ENCODE data around the gene HYAL4. TPM values are rescaled to one million over a fixed set of nuclear protein-coding genes. Genes with fewer than 3 reads are reported as not detected.
"Not testable (repeated sequence)": the region's sequence is repeated elsewhere in the genome, so short reads cannot be mapped to it uniquely, and the experiment has no call there.

The HYAL4 gene, protein sequence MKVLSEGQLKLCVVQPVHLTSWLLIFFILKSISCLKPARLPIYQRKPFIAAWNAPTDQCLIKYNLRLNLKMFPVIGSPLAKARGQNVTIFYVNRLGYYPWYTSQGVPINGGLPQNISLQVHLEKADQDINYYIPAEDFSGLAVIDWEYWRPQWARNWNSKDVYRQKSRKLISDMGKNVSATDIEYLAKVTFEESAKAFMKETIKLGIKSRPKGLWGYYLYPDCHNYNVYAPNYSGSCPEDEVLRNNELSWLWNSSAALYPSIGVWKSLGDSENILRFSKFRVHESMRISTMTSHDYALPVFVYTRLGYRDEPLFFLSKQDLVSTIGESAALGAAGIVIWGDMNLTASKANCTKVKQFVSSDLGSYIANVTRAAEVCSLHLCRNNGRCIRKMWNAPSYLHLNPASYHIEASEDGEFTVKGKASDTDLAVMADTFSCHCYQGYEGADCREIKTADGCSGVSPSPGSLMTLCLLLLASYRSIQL
- not detected for polyA plus RNA-seq

DNA sequence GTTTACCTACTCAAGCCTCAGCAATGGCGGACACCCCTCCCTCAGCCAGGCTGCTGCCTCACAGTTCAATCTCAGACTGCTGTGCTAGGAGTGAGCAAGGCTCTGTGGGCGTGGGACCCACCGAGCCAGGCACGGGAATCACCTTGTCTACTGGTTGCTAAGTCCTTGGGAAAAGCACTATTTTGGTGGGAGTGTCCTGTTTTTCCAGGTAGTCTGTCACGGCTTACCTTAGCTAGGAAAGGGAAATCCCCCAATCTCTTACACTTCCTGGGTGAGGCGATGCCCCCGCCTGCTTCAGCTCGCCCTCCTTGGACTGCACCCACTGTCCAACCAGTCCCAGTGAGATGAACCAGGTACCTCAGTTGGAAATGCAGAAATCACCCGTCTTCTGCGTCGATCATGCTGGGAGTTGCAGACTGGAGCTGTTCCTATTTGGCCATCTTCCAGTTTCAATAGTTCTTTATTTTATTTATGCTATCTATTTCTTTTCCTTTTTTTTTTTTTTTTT is at the start of gene HYAL4:
TSS of gene HYAL4 (plus strand) at position 458 of the 508 bp plus-strand sequence. CDS start 23,105 bp downstream, outside the sequence.
- 79 to 89% (median 86%) methylated on average over 11 of the region's 11 CpGs for WGBS, 3 donors
- H3K27ac ChIP-seq (ENCODE audit: low read depth, low read length): no peak within 1 kb of the TSS

DNA sequence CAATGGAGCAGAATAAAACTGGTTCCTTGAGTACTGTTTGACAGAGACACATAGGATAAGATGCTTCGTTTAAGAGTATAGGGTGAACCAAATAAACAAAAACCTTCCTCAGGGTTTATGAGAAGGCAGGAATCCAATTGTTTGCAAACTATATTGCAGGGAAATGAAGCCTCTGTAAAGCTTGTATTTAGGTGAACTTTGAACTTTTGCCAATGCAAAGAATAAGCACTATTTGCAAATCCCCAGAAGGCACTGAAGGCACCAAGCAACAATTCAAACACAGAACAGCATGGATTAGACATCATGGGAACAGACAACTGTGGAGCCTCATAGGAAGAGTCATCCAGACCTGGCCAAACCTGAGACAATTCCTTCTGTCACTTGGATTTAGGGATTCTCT is 49.1 kb upstream of the HYAL4 start:
- no peak overlapping the region for H3K27ac ChIP-seq (ENCODE audit: low read depth, low read length)
- 58 to 83% (median 79%) methylated on average over 1 of the region's 1 CpG for WGBS, 3 donors

DNA sequence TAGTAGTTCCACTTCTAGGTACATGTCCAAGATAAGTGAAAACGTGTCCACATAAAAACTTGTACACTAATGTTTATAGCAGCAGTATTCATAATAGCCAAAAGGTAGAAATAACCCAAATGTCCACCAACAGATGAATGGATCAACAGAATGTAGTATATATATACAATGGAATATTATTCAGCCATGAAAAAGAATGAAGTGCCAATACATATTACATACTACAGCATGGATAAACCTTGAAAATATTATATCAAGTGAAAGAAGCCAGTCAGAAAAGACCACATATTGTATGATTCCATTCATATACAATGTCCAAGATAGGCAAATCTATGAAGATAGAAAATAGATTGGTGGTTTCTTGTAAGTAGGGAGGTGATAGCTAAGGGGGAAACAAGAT is 48.4 kb upstream of the HYAL4 start:
- no peak overlapping the region for H3K27ac ChIP-seq (ENCODE audit: low read depth, low read length)
- 71 to 89% (median 76%) methylated on average over 1 of the region's 1 CpG for WGBS, 3 donors

DNA sequence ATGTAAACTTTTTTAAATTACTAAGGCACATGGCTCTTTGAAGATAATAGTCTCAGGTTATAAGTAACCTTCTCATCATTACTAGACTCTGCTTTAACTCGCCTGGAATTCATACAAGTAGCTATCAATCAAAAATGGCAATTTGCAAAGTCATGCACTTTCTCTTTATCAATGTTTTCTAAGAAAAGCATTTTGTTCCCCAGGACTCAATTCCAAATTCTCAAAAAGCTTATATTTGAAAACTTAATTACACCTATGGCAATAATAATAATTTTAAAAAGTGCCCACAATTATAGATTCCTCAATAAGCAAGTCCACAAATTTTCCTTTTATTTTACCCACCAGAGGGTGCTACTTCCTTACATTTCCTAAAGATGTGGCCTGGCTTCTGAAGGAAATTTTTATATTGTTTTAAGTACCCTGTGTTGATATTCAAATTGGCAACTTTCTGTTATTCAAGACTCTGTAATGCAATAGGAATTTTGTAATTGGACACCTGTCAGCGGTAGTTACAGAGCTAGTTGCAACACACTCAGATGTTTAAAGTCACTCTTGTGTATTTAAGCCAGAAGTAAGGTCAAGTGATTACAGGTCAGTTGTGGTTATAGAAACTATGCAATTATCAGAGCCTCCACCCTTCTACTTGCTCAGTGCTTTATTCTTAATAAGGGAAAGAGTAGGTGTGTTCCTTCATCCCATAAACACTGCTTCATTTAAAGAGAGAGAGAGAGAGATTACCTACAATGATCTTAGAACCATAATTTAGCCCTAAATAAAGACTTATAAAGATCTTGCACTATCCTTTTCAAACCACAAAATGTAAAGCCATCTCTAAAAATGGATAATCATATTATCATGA is 47.1 kb upstream of the HYAL4 start:
- WGBS, 3 donors: 24 to 48% (median 45%) methylated on average over 2 of the region's 2 CpGs
- no peak overlapping the region for H3K27ac ChIP-seq (ENCODE audit: low read depth, low read length)

DNA sequence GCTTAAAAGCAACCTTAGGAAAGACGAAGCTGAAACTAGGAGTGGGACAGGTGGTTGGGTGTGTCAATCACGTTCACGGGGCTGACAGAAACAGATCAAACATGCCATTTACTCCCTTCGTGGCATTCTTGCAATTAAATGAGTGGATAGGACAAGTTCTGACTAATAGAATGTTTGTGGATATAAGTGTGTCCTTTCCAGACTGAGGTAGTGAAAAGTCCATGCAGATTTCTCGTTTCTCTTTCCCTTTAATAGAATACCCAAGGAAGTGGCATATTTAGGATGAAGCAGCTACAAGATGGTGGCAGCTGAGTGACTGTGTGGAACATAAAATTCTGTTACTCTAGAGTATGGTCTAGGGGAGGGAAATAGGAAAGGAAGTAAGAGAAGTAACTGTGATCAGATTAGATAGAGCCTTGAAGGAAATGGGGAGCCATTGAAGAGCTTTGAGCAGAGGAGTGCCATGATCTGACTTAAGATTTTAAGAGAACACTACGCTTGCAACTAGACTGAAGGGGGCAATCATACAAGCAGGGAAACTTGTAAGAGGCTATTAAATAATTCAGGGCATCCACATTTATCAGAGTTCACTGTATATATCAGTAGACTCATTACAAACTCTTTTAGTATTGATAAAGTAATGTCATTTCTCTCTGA is 46.3 kb upstream of the HYAL4 start:
- no peak overlapping the region for H3K27ac ChIP-seq (ENCODE audit: low read depth, low read length)
- 63 to 80% (median 63%) methylated on average over 6 of the region's 6 CpGs for WGBS, 3 donors

DNA sequence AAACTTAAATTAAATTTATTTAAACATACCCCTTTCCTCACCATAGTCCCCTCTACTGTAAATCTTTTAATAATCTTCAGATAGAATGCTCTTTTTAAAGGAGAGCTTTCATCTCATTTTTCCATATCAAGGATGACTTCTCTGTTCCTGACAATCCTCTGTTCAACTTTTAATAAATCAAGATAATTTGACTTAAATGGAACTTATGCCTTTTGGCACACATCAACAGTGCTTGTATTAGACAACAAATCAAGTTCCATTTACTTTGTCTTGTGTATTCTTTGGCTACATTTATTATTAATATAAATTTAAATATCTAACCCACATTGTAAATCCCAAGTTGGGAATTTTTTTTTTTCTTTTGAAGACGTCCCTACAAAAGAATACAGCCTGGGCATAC is 42.7 kb upstream of the HYAL4 start:
- H3K27ac ChIP-seq (ENCODE audit: low read depth, low read length): no peak overlapping the region
- WGBS, 3 donors: 39 to 75% (median 61%) methylated on average over 1 of the region's 1 CpG

DNA sequence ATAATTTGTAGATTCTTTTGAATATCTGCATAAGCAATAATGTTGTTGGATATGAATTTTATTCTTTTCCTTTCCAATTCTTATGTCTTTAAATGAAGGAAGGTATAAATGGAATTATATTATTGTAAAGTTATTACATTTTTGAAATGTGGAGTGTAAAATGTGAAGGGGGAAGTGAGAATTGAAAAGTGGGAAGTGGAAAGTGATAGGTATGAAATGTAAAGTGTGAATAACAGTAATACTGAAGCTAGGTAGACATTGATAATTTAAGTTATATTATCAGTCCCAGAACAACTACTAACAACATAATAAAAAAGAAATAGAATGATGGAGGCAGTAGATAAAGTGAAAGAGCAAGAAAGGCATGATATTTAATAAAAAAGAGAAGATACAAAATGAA is 39.7 kb upstream of the HYAL4 start:
- no peak overlapping the region for H3K27ac ChIP-seq (ENCODE audit: low read depth, low read length)

DNA sequence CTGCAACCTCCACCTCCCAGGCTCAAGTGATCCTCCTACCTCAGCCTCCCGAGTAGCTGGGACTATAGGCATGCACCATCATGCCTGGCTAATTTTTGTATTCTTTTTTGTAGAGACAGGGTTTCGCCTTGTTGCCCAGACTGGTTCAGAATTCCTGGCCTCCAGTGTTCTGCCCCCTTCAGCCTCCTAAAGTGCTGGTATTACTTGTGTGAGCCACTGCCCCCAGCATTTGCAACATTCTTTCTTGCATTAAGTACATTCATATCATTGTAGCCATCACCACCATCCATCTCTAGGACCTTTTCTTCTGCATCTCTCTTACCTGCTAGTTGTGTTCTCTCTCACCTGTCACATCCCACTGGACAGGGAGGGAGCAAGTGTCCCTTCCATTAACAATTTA is 35.5 kb upstream of the HYAL4 start:
- 95 to 100% (median 100%) methylated on average over 2 of the region's 2 CpGs for WGBS, 3 donors
- no peak overlapping the region for H3K27ac ChIP-seq (ENCODE audit: low read depth, low read length)

DNA sequence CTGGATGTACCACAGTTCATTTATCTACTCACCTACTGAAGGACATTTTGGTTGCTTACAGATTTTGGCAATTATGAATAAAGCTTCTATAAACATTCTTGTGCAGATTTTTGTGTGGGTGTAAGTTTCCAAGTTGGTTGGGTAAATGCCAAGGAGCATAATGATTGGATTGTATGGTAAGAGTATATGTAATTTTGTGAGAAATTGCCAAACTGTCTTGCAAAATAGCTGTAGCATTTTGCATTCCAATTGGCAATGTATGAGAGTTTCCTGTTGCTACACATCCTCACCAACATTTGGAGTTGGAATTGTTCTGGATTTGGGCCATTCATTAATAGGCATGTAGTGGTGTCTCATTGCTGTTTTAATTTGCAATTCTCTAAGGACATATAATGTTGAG is 33.9 kb upstream of the HYAL4 start:
- H3K27ac ChIP-seq (ENCODE audit: low read depth, low read length): no peak overlapping the region

DNA sequence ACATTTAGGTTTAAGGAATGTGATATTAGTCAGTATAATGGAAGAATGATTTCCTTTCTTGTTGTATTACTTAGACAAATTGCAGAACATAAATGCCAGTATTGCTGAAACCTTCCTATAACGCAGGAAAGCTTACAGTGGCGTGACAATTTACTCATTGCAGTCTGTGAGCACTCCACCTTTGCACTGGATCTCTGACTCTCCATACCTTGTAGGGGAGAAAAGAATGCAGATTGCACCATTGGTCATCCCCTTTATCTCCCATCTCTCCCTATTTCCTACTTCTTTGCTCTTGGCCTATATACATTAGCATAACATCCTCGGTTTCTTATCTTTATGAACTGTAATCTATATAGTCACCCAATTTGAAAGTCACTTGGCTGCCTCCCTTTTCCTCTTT is 28.1 kb upstream of the HYAL4 start:
- 76 to 85% (median 84%) methylated on average over 3 of the region's 3 CpGs for WGBS, 3 donors
- no peak overlapping the region for H3K27ac ChIP-seq (ENCODE audit: low read depth, low read length)

DNA sequence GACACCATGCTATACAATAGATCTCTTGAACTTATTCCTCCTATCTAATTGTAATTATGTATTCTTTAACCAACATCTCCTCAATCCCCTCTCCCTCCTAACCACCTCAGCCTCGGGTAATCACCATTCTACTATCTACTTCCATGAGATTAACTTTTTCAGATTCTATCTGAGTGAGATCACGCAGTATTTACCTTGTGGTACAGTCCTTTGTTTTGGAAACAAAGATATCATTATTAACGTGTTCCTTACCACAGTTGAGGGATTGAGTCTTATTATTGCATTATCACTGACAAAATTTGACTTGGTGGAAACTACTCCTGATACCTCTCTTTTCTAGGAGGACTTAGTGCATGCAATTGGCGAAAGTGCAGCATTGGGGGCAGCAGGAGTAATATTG is 26.0 kb upstream of the HYAL4 start:
- WGBS, 3 donors: 50 to 71% (median 70%) methylated on average over 4 of the region's 4 CpGs
- no peak overlapping the region for H3K27ac ChIP-seq (ENCODE audit: low read depth, low read length)

DNA sequence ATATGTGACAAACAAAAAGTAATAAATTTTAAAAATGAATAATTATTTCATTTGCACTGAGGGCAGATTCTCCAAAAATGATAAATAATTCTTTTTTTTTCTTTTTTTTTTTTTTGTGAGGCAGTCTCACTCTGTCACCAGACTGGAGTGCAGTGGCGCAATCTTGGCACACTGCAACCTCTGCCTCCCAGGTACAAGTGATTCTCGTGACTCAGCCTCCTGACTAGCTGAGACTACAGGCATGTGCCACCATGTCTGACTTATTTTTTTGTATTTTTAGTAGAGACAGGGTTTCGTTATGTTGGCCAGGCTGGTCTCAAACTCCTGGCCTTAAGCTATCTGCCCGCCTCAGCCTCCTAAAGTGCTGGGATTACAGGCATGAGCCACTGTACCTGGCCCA is 25.2 kb upstream of the HYAL4 start:
- H3K27ac ChIP-seq (ENCODE audit: low read depth, low read length): not testable (repeated sequence)
- 89 to 95% (median 92%) methylated on average over 4 of the region's 4 CpGs for WGBS, 3 donors

DNA sequence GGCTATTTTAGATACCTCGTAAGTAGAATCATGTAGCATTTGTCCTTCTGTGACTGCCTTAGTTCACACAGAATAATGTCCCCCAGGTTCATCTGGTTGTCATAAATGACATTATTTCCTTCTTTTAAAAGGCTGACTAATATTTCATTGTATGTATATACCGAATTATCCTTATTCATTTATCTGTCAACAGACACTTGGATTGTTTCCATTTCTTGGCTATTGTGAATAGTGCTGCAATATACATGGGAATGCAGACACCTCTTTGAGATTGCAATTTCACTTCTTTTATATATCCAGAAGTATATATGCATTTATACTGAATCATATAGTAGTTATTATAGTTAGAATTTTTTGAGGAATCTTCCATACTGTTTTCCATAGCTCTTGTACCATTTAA is 24.1 kb upstream of the HYAL4 start:
- H3K27ac ChIP-seq (ENCODE audit: low read depth, low read length): no peak overlapping the region
- 82 to 88% (median 87%) methylated on average over 2 of the region's 2 CpGs for WGBS, 3 donors

DNA sequence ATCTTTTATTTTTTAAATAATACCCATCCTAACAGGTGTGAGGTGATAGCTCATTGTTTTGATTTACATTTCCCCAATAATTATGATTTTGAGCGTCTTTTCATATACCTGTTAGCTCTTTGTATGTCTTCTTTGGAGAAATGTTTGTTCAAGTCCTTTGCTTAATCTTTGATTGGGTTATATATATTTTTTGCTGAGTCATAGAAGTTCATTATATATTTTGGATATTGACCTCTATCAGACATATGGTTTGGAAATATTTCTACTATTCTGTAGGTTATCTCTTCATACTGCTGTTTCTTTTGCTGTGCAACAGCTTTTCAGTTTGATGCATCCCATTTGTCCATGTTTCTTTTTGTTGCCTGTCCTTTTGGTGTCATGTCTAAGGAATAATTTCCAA is 23.6 kb upstream of the HYAL4 start:
- no peak overlapping the region for H3K27ac ChIP-seq (ENCODE audit: low read depth, low read length)
- 92 to 95% (median 92%) methylated on average over 1 of the region's 1 CpG for WGBS, 3 donors

DNA sequence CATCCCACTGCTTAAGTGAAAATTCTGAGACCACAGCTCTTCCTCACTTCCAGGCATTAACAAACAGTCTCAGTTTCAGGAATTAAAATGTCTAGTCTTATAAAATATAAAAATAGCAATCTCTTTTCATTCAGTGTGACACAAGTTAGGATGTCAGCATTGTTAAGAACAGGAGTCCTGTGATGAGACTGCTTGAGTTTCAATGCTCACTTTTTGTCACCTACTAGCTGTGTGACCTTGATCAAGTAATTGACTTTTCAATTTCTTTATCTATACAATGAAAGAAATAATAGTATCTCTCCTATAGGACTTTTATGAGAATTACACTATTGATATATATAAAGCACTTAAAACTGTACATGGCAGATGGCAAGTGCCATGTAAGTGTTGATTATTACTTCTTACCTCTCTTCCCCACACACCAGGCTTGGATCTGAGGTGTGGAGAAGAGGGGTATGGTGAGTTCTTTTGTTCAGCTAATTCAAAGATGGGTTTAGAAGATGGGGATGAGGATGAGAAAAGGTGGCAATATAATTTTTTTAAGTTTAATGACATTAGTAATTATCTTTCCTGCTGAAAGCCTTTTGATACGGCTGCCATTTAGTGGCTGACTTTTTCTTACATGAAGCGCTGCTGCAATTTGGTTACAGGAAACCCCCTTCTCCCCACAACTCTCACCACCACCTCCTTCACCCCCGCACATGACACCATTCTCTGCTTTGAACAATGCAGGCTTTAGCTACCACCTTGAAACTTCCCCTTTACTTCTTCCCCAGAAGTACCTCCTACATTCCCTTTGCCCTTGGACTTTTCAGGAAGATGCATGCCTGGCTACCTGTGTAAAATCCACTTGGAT is 20.8 kb upstream of the HYAL4 start:
- 62 to 82% (median 75%) methylated on average over 3 of the region's 3 CpGs for WGBS, 3 donors
- no peak overlapping the region for H3K27ac ChIP-seq (ENCODE audit: low read depth, low read length)

DNA sequence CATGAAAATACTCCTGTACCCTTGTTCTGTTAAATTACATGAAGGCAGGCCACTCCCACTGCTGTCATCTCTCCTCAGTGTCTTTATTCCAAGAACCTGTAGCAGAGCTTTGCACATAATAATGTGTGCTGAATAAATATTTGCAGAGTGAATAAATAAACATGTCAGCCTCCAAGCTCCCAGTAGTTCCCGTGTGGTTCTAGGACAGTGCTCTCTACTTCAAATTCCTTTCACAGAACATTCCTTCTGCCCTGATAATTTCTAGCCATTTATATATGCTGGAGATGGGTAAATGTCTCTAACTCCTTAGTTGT is 20.3 kb upstream of the HYAL4 start:
- no peak overlapping the region for H3K27ac ChIP-seq (ENCODE audit: low read depth, low read length)
- WGBS, 3 donors: 13 to 39% (median 31%) methylated on average over 1 of the region's 1 CpG

DNA sequence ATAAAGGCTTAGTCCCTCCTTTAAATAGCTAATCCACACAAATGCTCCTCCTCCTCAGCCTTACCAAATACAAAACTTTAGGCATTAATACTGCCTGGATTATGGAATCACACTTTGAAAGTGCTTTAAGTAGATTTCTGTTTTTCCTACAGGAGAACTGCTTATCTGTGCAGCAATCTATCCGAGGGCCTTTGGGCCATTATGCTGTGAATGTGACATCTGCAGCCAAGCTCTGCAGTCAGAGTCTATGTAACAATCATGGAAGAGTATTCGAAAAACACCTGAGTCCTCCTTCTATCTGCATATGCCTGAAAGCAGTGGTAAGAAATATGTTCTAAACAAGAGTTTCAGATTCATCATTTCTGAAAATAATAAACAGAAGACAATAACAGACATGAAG is 16.2 kb upstream of the HYAL4 start:
- WGBS, 3 donors: 62 to 87% (median 72%) methylated on average over 2 of the region's 2 CpGs
- H3K27ac ChIP-seq (ENCODE audit: low read depth, low read length): no peak overlapping the region

DNA sequence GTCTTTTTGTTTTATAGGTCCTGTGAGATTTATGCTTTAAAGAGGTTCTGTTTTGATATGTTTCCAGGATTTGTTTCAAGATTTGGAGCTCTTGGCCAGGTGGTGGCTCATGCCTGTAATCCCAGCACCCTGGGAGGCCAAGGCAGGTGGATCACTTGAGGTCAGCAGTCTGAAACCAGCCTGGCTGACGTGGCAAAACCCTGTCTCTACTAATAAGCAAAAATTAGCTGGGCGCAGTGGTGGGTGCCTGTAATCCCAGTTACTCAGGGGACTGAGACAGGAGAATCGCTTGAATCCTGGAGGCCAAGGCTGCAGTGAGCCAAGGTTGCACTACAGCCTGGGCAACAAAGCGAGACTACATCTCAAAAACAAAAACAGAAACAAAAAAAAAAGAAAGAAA is 8.3 kb upstream of the HYAL4 start:
- no peak overlapping the region for H3K27ac ChIP-seq (ENCODE audit: low read depth, low read length)
- 83 to 94% (median 83%) methylated on average over 4 of the region's 4 CpGs for WGBS, 3 donors
